GM21529 (cell line): ENCODE results near the gene FGF10.

ENCODE experiments used
- ATAC-seq: cut with Tn5 transposase; IDR thresholded peaks from one replicate; pipeline ENCODE4 v1.9.1; 2021; ENCODE audit not compliant: unreplicated experiment

The FGF10 gene

GRCh38 chr5:44389090-44389822 is at the start of gene FGF10:
FGF10 (minus strand) TSS chr5:44389420; CDS start chr5:44388682, 738 bp downstream.
- no peak for ATAC-seq

GRCh38 chr5:44426944-44427343 is 37.7 kb upstream of the FGF10 start:
- ATAC-seq = no peak

GRCh38 chr5:44412286-44412685 is 23.1 kb upstream of the FGF10 start:
- ATAC-seq = no peak

- no peak for ATAC-seq
Observed at GRCh38 chr5:44402084-44402483, 12.9 kb upstream of the FGF10 start.

DNA sequence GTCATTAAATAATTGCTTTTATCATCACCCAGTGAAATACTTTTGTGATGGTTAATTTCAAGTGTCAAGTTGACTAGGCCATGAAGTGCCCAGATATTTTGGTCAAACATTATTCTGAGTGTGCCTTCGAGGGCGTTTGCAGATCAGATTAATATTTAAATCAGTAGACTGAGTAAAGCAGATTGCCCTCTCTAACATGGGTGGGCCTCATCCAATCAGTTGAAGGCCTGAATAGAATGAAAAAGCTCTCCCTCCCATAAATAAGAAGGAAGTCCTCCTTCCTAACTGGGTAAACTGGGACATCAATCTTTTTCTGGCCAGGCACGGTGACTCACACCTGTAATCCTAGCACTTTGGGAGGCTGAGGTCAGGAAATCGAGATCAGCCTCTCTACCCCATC is 12.4 kb upstream of the FGF10 start:
- ATAC-seq = no peak

GRCh38 chr5:44398382-44398781 is 9.2 kb upstream of the FGF10 start:
- ATAC-seq = no peak

GRCh38 chr5:44396312-44396711 is 7.1 kb upstream of the FGF10 start:
- no peak for ATAC-seq

GRCh38 chr5:44390351-44390750 is 1.1 kb upstream of the FGF10 start:
- no peak for ATAC-seq

- ATAC-seq = no peak
Observed at GRCh38 chr5:44389823-44390143, 563 bp upstream of the FGF10 start.

DNA sequence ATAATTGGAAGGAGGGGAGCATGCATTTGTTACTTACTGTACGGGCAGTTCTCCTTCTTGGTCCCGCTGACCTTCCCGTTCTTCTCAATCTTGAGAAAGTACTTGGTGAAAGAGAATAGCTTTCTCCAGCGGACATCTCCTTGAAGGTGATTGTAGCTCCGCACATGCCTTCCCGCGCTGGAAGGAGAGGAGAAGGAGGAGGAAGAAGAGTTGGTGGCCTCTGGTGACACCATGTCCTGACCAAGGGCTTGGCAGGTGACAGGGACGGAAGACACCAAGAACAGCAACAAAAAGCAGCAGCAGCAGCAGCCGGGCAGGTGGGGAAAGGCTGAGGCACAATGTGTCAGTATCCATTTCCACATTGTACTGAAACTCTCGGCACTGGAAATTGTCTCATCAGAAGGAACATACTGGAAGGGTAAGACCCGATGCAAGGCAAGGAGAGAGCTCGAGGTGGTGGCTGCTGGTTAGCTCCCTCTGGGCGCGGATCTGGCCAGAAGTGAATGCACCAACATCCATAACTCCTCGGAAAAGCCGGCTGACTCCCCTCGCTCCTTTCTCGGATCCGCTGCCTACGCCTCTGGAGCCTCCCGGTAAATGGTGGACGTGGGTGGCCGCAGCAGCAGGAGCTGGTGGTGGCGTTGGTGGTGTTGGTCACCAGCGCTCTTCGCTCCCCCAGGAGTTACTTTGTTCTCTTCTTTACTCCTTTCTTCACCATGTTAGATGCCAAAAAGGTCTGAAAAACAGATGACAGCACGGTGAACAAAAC is 715 bp downstream of the FGF10 start:
- ATAC-seq = no peak

GRCh38 chr5:44387921-44388320 is 1.3 kb downstream of the FGF10 start:
- no peak for ATAC-seq

- ATAC-seq = no peak
Observed at GRCh38 chr5:44387406-44387805, 1.8 kb downstream of the FGF10 start.

GRCh38 chr5:44385291-44385900 is 3.8 kb downstream of the FGF10 start:
- no peak for ATAC-seq

DNA sequence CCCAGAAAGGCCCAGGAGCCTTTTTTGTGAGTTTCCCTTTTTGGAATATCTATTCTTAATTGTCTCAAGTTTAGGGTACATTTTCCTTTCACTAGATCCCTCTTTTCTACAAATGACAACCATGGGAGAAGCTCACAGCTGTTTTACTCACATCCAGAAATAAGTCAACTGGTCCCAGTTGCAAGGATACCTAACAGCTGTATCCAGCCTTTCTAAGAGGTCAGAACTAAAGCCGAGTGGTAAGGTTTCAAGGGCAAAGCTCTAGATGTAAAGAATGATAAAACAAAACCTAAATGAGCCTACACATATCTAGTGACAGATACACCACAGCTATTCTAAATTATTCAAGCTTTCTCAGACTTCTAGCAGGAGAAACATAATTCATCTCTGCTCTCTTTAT is 4.4 kb downstream of the FGF10 start:
- ATAC-seq = no peak

- no peak for ATAC-seq
Observed at GRCh38 chr5:44382894-44383293, 6.3 kb downstream of the FGF10 start.

GRCh38 chr5:44377057-44377456 is 12.2 kb downstream of the FGF10 start:
- ATAC-seq = no peak

DNA sequence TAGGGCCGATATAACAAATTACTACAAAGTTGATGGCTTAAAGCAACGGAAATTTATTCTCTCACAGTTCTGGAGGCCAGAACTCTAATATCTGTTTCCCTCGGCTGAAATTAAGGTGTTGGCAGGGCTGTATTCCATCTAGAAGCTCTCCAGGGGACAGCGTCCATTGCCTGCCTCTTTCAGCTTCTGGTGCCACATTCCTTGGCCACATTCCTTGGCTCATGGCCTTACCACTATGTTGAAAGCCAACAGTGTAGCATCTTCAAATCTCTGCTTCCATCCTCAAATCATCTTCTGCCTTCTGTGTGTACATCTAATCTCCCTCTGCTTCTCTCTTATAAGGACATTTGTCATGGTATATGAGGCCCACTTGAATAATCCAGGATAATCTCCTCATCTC is 17.2 kb downstream of the FGF10 start:
- ATAC-seq = no peak

- no peak for ATAC-seq
Observed at GRCh38 chr5:44367203-44367602, 22.0 kb downstream of the FGF10 start.

DNA sequence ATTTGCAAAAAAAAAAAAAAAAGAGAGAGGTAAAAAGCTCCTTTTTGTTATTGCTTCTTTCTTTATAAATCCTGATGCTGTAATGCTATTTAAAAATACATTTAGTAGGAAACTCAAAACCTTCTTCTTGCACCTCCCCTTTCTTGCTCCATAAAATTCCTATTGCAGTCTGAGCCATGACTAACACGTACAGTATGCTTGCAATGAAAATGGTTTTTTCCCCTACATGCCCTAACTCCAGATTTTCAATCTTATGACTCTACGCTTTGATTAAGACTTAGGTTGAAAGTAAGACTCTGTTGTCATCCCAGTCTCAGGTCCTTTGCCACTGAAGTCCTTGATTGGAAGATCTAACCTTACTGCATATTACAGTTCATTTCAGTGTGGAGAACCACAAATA is 23.9 kb downstream of the FGF10 start:
- ATAC-seq = no peak

- ATAC-seq = no peak
Observed at GRCh38 chr5:44364097-44364496, 25.1 kb downstream of the FGF10 start.

GRCh38 chr5:44361342-44362001 is 27.7 kb downstream of the FGF10 start:
- no peak for ATAC-seq

DNA sequence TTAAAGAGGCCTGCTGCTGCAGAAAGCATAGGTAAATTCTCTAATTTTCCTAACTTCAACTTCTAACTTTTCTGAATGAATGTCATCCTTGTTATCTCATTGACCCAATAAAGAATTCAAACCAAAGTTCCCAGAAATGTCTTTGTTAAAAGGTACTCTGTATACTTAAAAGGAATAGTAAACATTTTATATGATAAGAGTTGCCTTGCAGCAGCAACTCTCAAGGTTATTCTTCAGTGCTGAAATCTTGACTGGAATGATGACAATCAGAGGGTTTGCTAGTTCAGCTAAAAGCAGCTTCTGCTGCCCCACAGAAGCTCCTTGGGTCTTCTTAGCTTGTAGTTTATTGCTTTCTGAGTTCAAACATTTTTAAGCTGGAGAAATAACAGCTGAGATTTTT is 28.3 kb downstream of the FGF10 start:
- no peak for ATAC-seq
